Measurements from ENCODE around the gene ZNF142. TPM values are rescaled to one million over a fixed set of nuclear protein-coding genes. Genes with fewer than 3 reads are reported as not detected.

The ZNF142 gene
- total RNA-seq, 1 donor from 2014 or later: 34.1 TPM

DNA sequence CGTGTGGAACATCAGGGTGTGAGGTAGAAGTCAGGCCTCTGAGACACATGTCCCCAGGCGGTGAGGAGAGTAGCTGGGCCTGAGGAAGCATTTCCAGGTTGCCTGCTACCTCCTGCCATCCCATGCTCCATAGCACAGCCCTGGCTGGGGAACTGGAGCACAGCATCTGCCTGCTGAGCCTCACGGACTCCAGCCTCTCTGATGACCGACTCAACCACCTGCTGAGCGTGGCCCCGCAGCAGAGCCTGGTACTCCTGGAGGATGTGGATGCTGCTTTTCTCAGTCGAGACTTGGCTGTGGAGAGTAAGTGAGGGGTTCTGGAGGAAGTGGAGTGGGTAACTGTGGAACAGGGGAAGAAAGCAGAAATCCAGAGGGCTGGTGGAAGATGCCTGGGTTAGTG, 3.0 kb upstream of the ZNF142 start:
- H3K4me1 Mint-ChIP-seq: peaks cover 17% of the 10 kb centered on the region
- H3K9me3 Mint-ChIP-seq: no peaks in the 10 kb centered on the region
- no peak for DNase-seq (ENCODE audit: low spot score in 2 of 2, unreplicated experiment in 2 of 2)
- peaks cover 12% of the 10 kb centered on the region for H3K36me3 Mint-ChIP-seq
- H3K4me3 Mint-ChIP-seq: no peak overlapping the region
- H3K27me3 Mint-ChIP-seq (ENCODE audit: low read depth): no peaks in the 10 kb centered on the region
- TF ChIP-seq CTCF (IDR thresholded peaks at IDR 0.05; ENCODE audit: unreplicated experiment): no peak
- H3K27ac Mint-ChIP-seq: no peak overlapping the region

DNA sequence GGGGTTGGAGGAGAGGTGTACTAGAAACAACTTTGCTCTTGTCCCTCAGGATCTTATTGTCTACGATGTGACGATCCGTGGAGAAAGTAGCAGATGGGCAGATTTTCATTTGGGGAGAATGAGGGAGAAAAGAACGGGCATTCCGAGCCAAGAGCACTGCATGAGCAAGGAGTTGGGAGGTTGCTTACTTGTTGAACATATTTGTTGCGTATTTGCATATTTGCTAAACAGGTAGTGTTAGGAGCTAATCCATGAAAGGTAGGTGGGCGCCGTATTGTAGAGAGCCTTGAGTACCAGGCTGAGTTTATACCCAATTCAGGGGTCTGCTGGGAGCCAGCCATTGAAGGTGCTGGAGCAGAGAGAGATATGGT, 550 bp upstream of the ZNF142 start:
- Mint-ChIP-seq H3K27ac (peak overlapping the region; percentile 91), H3K9me3 (no peaks in the 10 kb centered on the region), H3K36me3 (peaks cover 6% of the 10 kb centered on the region), H3K4me3 (peak overlapping the region; percentile 95), H3K4me1 (peaks cover 17% of the 10 kb centered on the region), H3K27me3 (ENCODE audit: low read depth) (no peaks in the 10 kb centered on the region)
- DNase-seq (ENCODE audit: low spot score in 2 of 2, unreplicated experiment in 2 of 2): no peak
- TF ChIP-seq CTCF (IDR thresholded peaks at IDR 0.05; ENCODE audit: unreplicated experiment): no peak

DNA sequence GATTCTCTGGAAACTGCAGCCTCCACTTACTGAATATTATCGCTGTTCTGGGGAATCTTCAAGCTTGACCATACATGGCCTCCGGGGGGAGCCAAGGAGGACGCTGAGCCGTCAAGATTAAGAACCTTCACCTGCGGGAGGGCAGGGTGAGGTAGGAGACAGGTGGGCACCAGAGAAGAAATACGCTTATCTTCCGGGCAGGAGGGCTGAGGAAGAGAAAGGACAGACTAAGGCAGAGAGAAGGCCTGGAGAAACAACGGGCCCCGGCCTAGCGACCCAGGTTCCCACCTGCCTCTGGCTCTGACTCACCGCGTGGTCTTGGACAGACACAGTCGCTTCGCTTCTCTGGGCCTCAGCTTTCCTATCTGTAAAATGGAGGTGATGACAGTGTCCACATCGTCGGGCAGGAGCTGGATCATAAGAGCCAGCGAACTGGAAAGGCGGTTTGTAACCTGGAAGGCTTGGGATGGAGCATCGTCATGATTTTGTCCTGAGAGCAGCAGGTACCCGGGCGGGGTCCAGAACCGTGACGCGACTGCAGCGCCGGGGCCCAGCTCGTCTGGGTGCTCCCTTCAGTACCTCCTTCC, 659 bp downstream of the ZNF142 start:
- Mint-ChIP-seq H3K27me3 (ENCODE audit: low read depth) (no peaks in the 10 kb centered on the region), H3K9me3 (no peaks in the 10 kb centered on the region), H3K27ac (peak overlapping the region; percentile 91), H3K4me3 (peak overlapping the region; percentile 95), H3K4me1 (peaks cover 17% of the 10 kb centered on the region), H3K36me3 (peaks cover 6% of the 10 kb centered on the region)
- DNase-seq (ENCODE audit: low spot score in 2 of 2, unreplicated experiment in 2 of 2): no peak
- TF ChIP-seq CTCF (IDR thresholded peaks at IDR 0.05; ENCODE audit: unreplicated experiment): no peak

DNA sequence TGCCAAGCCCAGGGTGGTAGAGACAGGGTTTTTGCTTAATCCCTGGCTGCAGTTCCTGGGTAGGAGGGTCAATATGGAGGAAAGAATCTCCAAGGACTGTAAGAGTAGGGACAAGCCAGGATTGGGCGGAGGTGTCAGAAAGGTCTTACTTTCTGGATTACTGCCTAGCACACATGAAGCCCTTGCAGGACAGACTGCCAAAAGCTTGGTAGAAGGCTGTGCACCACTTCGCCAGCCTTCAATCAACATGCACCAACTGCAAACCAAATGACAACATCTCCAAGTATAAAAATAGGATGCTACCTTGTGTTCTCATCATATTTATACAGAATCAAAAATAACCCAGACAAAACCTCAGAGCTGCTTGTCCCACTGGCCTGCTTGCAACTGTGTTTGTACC, 3.7 kb downstream of the ZNF142 start:
- Mint-ChIP-seq H3K27ac (no peak overlapping the region), H3K9me3 (no peaks in the 10 kb centered on the region), H3K36me3 (peaks cover 3% of the 10 kb centered on the region), H3K27me3 (ENCODE audit: low read depth) (no peaks in the 10 kb centered on the region), H3K4me1 (peaks cover 17% of the 10 kb centered on the region), H3K4me3 (no peak overlapping the region)
- no peak for DNase-seq (ENCODE audit: low spot score in 2 of 2, unreplicated experiment in 2 of 2)
- no peak for TF ChIP-seq CTCF (IDR thresholded peaks at IDR 0.05; ENCODE audit: unreplicated experiment)

DNA sequence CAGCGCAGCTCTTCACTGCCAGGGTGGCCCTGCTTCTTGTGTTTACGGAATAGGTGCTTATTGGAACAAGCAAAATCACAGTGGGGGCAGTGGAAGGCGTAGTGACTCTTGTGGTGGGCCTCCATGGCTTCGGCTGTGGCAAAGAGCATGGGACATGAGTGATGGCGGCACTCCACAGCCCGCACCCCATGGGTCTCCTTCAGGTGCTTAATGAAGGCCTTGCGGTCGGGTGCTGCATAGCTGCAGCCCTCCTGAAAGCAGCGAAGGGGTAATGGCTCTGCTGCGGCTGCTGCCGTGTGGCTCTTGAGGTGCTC, 10.7 kb downstream of the ZNF142 start:
- Mint-ChIP-seq H3K27ac (no peak overlapping the region), H3K27me3 (ENCODE audit: low read depth) (no peaks in the 10 kb centered on the region), H3K4me3 (no peak overlapping the region), H3K4me1 (no peaks in the 10 kb centered on the region), H3K9me3 (no peaks in the 10 kb centered on the region), H3K36me3 (peaks cover 33% of the 10 kb centered on the region)
- TF ChIP-seq CTCF (IDR thresholded peaks at IDR 0.05; ENCODE audit: unreplicated experiment): peak; percentile 7
- no peak for DNase-seq (ENCODE audit: low spot score in 2 of 2, unreplicated experiment in 2 of 2)

All from mesothelial cell of epicardium (in vitro differentiated cells).